HepG2 (cell line): ENCODE measurements around the gene POLR1C. TPM values are rescaled to one million over a fixed set of nuclear protein-coding genes. Genes with fewer than 3 reads are reported as not detected.

Experiments
- ATAC-seq: fragments of 200-7000 bp; cut with Tn5 transposase; 3 replicates; pipeline ENCODE4 v1.9.1; 2020; ENCODE audit warnings: mild to moderate bottlenecking, moderate library complexity
- BruUV-seq: library from RNA; stranded (reverse); fragments of 400-500 nt; replicated peaks from 2 replicates; lab custom pipeline; 2021; lab: Mats Ljungman, UMichigan
- CTCF ChIA-PET: fragments of 300-600 bp; formaldehyde crosslinking; extraction: SDS; loops from one replicate; lab custom pipeline; 2021; ENCODE audit warnings: low total read pairs, inconsistent platforms, low intra/inter-chr PET ratio; lab: Yijun Ruan, JAX
- POLR2A ChIA-PET: fragments of 350-600 bp; sonication (Branson Sonifier 250); formaldehyde crosslinking; loops from one replicate; lab custom pipeline; 2020; ENCODE audit warnings: antibody characterized with exemption, inconsistent platforms; lab: Yijun Ruan, JAX
- DNase-seq: peaks from one replicate; pipeline ENCODE4 v3.0.0-alpha.2; 2015; ENCODE audit warnings: low spot score
- FAIRE-seq: peaks from 3 replicates; lab custom pipeline; 2011; peaks lifted over from hg19 to GRCh38; lab: Jason Lieb, UNC
- H2AFZ ChIP-seq: one replicate; pipeline ENCODE4 v1.6.1; 2011; ENCODE audit warnings: low read length, inconsistent platforms
- H3K27ac ChIP-seq: fragments of 300-600 bp; 3 replicates; pipeline ENCODE4 v1.8.0; 2011; ENCODE audit warnings: mixed run types, mild to moderate bottlenecking, mixed read lengths, low read length, inconsistent platforms; ENCODE audit not compliant: insufficient read depth; ENCODE audit errors: extremely low read length
- H3K27me3 ChIP-seq, 2 experiments: fragments of 200-600 bp in 1 of 2; 2 replicates in 1 of 2; 3 replicates in 1 of 2; pipeline versions ENCODE4 v1.6.0 to v1.8.0; 2011; ENCODE audit warnings: low read length in 2 of 2, mild to moderate bottlenecking in 2 of 2, moderate library complexity in 2 of 2, inconsistent platforms in 1 of 2; ENCODE audit not compliant: insufficient read depth in 2 of 2, control insufficient read depth in 1 of 2
- H3K36me3 ChIP-seq, 2 experiments: fragments of 200-600 bp in 1 of 2; replicated peaks in 1 of 2; 2 replicates in 1 of 2; 3 replicates in 1 of 2; pipeline versions ENCODE4 v1.5.1 to v1.8.0; 2011; ENCODE audit warnings: low read length in 2 of 2, inconsistent platforms in 1 of 2; ENCODE audit not compliant: insufficient read depth in 2 of 2, control insufficient read depth in 1 of 2
- H3K4me1 ChIP-seq: 2 replicates; pipeline ENCODE4 v1.5.1; 2012; ENCODE audit warnings: low read length, inconsistent platforms; ENCODE audit not compliant: insufficient read depth
- H3K4me2 ChIP-seq: 2 replicates; pipeline ENCODE4 v1.6.0; 2011; ENCODE audit warnings: low read depth, low read length, inconsistent platforms
- H3K4me3 ChIP-seq, 3 experiments: fragments of 200-600 bp in 1 of 3; sonication (generic), shearing (Covaris generic) in 1 of 3; replicated peaks in 1 of 3; 2 replicates each; pipeline ENCODE4 v1.5.1; 2011 to 2016; ENCODE audit warnings: low read length in 3 of 3, inconsistent platforms in 2 of 3, low read depth in 2 of 3, mild to moderate bottlenecking in 2 of 3, control low read depth in 1 of 3, mixed read lengths in 1 of 3; ENCODE audit not compliant: insufficient read depth in 1 of 3
- H3K79me2 ChIP-seq: one replicate; pipeline ENCODE4 v1.6.1; 2011; ENCODE audit warnings: low read length, inconsistent platforms; ENCODE audit not compliant: insufficient read depth
- H3K9ac ChIP-seq: 2 replicates; pipeline ENCODE4 v1.6.0; 2011; ENCODE audit warnings: mild to moderate bottlenecking, low read depth, low read length, inconsistent platforms; ENCODE audit not compliant: insufficient read depth
- H3K9me3 ChIP-seq: 2 replicates; pipeline ENCODE4 v1.5.1; 2012; ENCODE audit warnings: mild to moderate bottlenecking, low read length
- H4K20me1 ChIP-seq: 2 replicates; pipeline ENCODE4 v1.6.0; 2011; ENCODE audit warnings: inconsistent platforms, mild to moderate bottlenecking, low read length, moderate library complexity; ENCODE audit not compliant: insufficient read depth
- FOXA3 ChIP-seq: IDR thresholded peaks from 2 replicates; pipeline ENCODE4 v1.6.1; 2016; ENCODE audit warnings: missing genetic modification reagents, missing compliant biosample characterization
- MLLT10 ChIP-seq: sonication (generic); formaldehyde crosslinking; IDR thresholded peaks from 2 replicates; pipeline ENCODE4 v1.4.0; 2020; ENCODE audit warnings: missing genetic modification reagents
- U2AF2 ChIP-seq: fragments of 200-400 bp; formaldehyde crosslinking; IDR thresholded peaks from 2 replicates; pipeline ENCODE4 v1.6.1; 2017; ENCODE audit warnings: low read depth, mild to moderate bottlenecking, low read length
- ZBTB40 ChIP-seq, 2 experiments: fragments of 450-650 bp in 1 of 2; sonication (generic) in 1 of 2; formaldehyde crosslinking in 1 of 2; IDR thresholded peaks; 2 replicates each; pipeline versions ENCODE4 v1.6.1 to v1.8.0; 2016 to 2022; ENCODE audit warnings: antibody characterized with exemption in 1 of 2, mild to moderate bottlenecking in 1 of 2, missing genetic modification reagents in 1 of 2
- ZNF251 ChIP-seq: sonication (generic); formaldehyde crosslinking; IDR thresholded peaks from 2 replicates; pipeline ENCODE4 v1.9.0; 2021; ENCODE audit warnings: mild to moderate bottlenecking, missing genetic modification reagents
- ZNF570 ChIP-seq: sonication (generic); formaldehyde crosslinking; IDR thresholded peaks from 2 replicates; pipeline ENCODE4 v1.4.0; 2020; ENCODE audit warnings: mild to moderate bottlenecking, missing genetic modification reagents, borderline replicate concordance
- WGBS: methylation state at CpG from one replicate; pipeline ENCODE4 v1.1.6; 2017; ENCODE audit warnings: low lambda C conversion rate; 5-methylcytosine and 5-hydroxymethylcytosine counted together
- in situ Hi-C: cut with HindIII; loops from 2 replicates; pipeline ENCODE4 v1.10.0; 2017; ENCODE audit warnings: low pct_unique_long_range_greater_than_20kb; ENCODE audit not compliant: extremely low pct_ligation_motif_present
- intact Hi-C: fragments of 100-400 bp; cut with micrococcal nuclease; formaldehyde crosslinking; loops from one replicate; pipeline ENCODE4 v1.10.0; 2022; ENCODE audit not compliant: unreplicated experiment
- polyA plus RNA-seq, 8 experiments: library from polyadenylated mRNA; depleted of rRNA in 3 of 8; stranded (reverse) in 7 of 8; unstranded in 1 of 8; fragments of >200 nt; fragmentation: Illumina TruSeq in 4 of 8; extraction: Trizol in 4 of 8; gene quantifications; 2 replicates each; pipeline versions ENCODE4 v1.2.1 to v1.2.3, GENCODE V29; 2011 to 2016; ENCODE audit warnings: low read depth in 4 of 8, missing spikeins in 1 of 8, mixed read lengths in 1 of 8; ENCODE audit not compliant: insufficient read depth in 1 of 8
- total RNA-seq, 5 experiments: library from RNA; depleted of rRNA; stranded (reverse); fragments of >200 nt; fragmentation: Illumina TruSeq; extraction: Trizol; gene quantifications; 2 replicates each; pipeline ENCODE4 v1.2.3, GENCODE V29; 2016; ENCODE audit warnings: low read depth in 1 of 5
- TF ChIP-seq, protein P1 (sequence below): sonication (generic); formaldehyde crosslinking; IDR thresholded peaks from 2 replicates; pipeline ENCODE4 v1.5.1; 2020; ENCODE audit warnings: mild to moderate bottlenecking, moderate library complexity, missing genetic modification reagents
- TF ChIP-seq, protein P2 (sequence below): sonication (generic); formaldehyde crosslinking; IDR thresholded peaks from 2 replicates; pipeline ENCODE4 v1.4.0; 2020; ENCODE audit warnings: mild to moderate bottlenecking, missing genetic modification reagents

POLR1C gene
- total and polyA plus RNA-seq, 2 of the 13 experiments (the other 11 are each of a cell fraction or from before 2014, with no cell fraction given) = 62.6 to 72.2 TPM

GRCh38 chr6:43468240-43468639, 48.6 kb upstream of the POLR1C start:
- no peak overlapping the region for H3K4me2 ChIP-seq
- H3K9me3 ChIP-seq = no peaks in the 10 kb centered on the region
- H3K9ac ChIP-seq = no peak overlapping the region
- no peaks in the 10 kb centered on the region for H4K20me1 ChIP-seq
- peak overlapping the region; percentile 6 for H2AFZ ChIP-seq
- FAIRE-seq = no peak
- BruUV-seq = no TSS peak
- intact Hi-C loops = no loop called here
- DNase-seq = no peak
- WGBS = 16% methylated on average over 4 of the region's 4 CpGs
- H3K27me3 ChIP-seq = peaks cover 0 to 17% of the 10 kb centered on the region in 2 experiments; a peak in 3 of 5 replicates
- in situ Hi-C loops = no loop called here
- ChIA-PET CTCF (interaction anchor here (0.5 kb wide), 1 partner anchor 11 kb away, joined by 3 read pairs; no protein-coding TSS in a partner anchor), POLR2A (interaction anchor here (0.6 kb wide), 1 partner anchor 12 kb away, joined by 3 read pairs; no protein-coding TSS in a partner anchor)
- H3K4me3 ChIP-seq = no peak overlapping the region
- no peak overlapping the region for H3K27ac ChIP-seq
- H3K4me1 ChIP-seq = no peaks in the 10 kb centered on the region; the same call in 1 of the 2 replicates
- no peaks in the 10 kb centered on the region for H3K79me2 ChIP-seq
- ATAC-seq = peak; percentile 19
- H3K36me3 ChIP-seq = no peaks in the 10 kb centered on the region
- TF ChIP-seq ZNF570 (CRISPR knock-in tag) (no peak), ZBTB40 (IDR thresholded peaks at IDR 0.05) (no peak), ZBTB40 (CRISPR knock-in tag; IDR thresholded peaks at IDR 0.05) (no peak), U2AF2 (no peak), FOXA3 (CRISPR knock-in tag) (no peak), MLLT10 (CRISPR knock-in tag) (no peak), ZNF251 (CRISPR knock-in tag) (no peak)
- TF ChIP-seq, protein P1, sequence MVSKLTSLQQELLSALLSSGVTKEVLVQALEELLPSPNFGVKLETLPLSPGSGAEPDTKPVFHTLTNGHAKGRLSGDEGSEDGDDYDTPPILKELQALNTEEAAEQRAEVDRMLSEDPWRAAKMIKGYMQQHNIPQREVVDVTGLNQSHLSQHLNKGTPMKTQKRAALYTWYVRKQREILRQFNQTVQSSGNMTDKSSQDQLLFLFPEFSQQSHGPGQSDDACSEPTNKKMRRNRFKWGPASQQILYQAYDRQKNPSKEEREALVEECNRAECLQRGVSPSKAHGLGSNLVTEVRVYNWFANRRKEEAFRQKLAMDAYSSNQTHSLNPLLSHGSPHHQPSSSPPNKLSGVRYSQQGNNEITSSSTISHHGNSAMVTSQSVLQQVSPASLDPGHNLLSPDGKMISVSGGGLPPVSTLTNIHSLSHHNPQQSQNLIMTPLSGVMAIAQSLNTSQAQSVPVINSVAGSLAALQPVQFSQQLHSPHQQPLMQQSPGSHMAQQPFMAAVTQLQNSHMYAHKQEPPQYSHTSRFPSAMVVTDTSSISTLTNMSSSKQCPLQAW (CRISPR knock-in tag) = no peak
- TF ChIP-seq, protein P2, sequence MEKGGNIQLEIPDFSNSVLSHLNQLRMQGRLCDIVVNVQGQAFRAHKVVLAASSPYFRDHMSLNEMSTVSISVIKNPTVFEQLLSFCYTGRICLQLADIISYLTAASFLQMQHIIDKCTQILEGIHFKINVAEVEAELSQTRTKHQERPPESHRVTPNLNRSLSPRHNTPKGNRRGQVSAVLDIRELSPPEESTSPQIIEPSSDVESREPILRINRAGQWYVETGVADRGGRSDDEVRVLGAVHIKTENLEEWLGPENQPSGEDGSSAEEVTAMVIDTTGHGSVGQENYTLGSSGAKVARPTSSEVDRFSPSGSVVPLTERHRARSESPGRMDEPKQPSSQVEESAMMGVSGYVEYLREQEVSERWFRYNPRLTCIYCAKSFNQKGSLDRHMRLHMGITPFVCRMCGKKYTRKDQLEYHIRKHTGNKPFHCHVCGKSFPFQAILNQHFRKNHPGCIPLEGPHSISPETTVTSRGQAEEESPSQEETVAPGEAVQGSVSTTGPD (CRISPR knock-in tag) = no peak
